Nephron (organoid): Measurements from ENCODE around the gene PTPRN2.

Experiments used
- H3K27ac Mint-ChIP-seq, 3 experiments: 2 replicates each; pipeline ENCODE4 v1.8.0; 2020; ENCODE audit warnings: mixed read lengths in 3 of 3, mild to moderate bottlenecking in 2 of 3, moderate library complexity in 1 of 3
- H3K27me3 Mint-ChIP-seq: 2 replicates; pipeline ENCODE4 v1.8.0; 2021; ENCODE audit warnings: low read depth, mild to moderate bottlenecking, moderate library complexity, mixed read lengths
- H3K36me3 Mint-ChIP-seq: 2 replicates; pipeline ENCODE4 v1.8.0; 2020; ENCODE audit warnings: low read depth, mixed read lengths
- H3K4me1 Mint-ChIP-seq: 2 replicates; pipeline ENCODE4 v1.8.0; 2020; ENCODE audit warnings: mixed read lengths
- H3K4me3 Mint-ChIP-seq, 3 experiments: 2 replicates each; pipeline ENCODE4 v1.8.0; 2020; ENCODE audit warnings: mild to moderate bottlenecking in 3 of 3, mixed read lengths in 3 of 3, moderate library complexity in 2 of 3
- H3K9me3 Mint-ChIP-seq: 2 replicates; pipeline ENCODE4 v1.8.0; 2020; ENCODE audit warnings: mixed read lengths
- CTCF ChIP-seq, 3 experiments: fragments of 200-600 bp; sonication (generic); IDR thresholded peaks; one replicate each; pipeline ENCODE4 v1.5.0; 2021; ENCODE audit warnings: antibody characterized with exemption in 3 of 3; ENCODE audit not compliant: unreplicated experiment in 3 of 3

PTPRN2 gene

GRCh38 chr7:157669768-157670351 is 917.8 kb downstream of the PTPRN2 start:
- H3K4me3 Mint-ChIP-seq: no peak overlapping the region
- peaks cover 26% of the 10 kb centered on the region for H3K4me1 Mint-ChIP-seq
- peaks cover 69% of the 10 kb centered on the region for H3K27me3 Mint-ChIP-seq
- peak overlapping the region in 1 of 3 experiments; percentile 18 for H3K27ac Mint-ChIP-seq
- no peak for TF ChIP-seq CTCF (IDR thresholded peaks at IDR 0.05; ENCODE audit: unreplicated experiment in 3 of 3)
- no peaks in the 10 kb centered on the region for H3K36me3 Mint-ChIP-seq
- no peaks in the 10 kb centered on the region for H3K9me3 Mint-ChIP-seq

DNA sequence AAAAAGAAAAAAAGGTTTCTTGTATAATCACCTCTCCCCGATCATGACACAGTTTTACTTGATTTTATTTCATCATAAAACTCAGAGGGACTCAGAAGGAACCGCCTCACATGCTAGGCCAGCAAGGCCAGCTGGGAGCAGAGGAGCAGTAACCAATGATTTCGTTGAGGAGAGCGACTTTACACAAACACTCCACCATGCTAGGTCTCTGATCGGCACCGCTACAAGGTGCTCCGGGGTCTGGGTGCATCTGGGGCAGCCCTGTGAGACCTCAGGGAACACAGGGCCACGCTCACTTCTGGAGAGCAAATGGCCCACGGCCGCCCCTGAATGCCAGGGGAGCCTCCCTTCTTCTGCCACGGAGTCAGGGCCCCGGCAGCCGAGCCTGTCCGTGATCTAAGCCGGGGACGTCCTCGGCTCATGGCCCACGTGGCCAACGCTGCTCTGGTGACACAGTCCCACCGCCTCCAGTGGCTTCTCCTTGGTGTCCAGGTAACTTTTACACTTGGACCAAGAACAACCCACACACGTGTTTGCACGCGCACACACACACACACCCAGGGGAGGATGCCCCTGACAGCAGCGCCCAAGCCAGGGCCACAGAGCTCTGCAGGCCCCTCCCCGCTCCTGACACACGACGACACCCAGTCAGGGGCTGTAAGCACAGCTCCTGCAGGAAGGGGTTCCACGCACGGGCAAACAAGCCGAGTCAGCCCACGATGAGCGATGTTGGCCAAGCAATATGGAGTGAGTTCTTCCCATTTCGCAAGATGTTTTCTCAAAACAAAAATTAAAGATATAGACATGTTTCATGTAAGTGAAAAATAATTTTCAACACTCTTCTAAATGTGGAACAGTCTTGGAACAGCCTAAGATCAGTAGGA is 918.5 kb downstream of the PTPRN2 start:
- no peak overlapping the region for H3K27ac Mint-ChIP-seq
- H3K4me3 Mint-ChIP-seq: no peak overlapping the region
- no peak for TF ChIP-seq CTCF (IDR thresholded peaks at IDR 0.05; ENCODE audit: unreplicated experiment in 3 of 3)
- H3K4me1 Mint-ChIP-seq: peaks cover 29% of the 10 kb centered on the region
- no peaks in the 10 kb centered on the region for H3K9me3 Mint-ChIP-seq
- peaks cover 66% of the 10 kb centered on the region for H3K27me3 Mint-ChIP-seq
- no peaks in the 10 kb centered on the region for H3K36me3 Mint-ChIP-seq

DNA sequence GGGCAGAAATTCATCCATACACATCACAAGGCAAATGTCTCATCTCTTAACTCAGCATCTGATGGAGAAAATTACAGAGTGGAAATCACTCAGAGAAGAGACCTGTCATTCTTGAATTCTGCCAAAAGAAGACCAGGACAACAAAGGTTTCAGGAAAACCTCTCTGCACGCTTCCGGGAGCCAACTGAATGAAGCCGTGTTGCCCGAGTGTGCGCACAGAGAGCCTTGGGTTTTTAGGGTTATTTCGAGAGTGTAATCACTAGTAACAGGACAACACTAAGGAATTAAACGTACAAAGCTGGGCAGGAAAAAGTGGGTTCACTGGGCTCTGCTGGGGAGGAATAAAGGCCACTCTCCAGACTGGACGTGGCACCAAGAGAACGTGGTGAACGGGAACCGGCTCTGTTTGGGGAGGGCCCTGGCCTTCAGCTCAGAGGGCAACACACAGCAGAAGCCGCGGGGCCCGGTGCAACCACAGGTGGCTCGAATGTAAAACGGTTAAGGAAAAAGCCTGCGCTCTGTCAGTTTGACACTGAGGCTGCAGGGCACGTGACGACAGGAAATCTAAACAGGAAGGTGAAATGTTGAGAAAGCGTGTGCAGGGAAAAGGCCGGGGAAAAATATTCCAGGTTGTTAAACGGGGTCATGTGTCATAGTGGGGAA is 919.3 kb downstream of the PTPRN2 start:
- H3K9me3 Mint-ChIP-seq: no peaks in the 10 kb centered on the region
- H3K27me3 Mint-ChIP-seq: peaks cover 59% of the 10 kb centered on the region
- H3K4me3 Mint-ChIP-seq: no peak overlapping the region
- H3K36me3 Mint-ChIP-seq: no peaks in the 10 kb centered on the region
- no peak overlapping the region for H3K27ac Mint-ChIP-seq
- no peak for TF ChIP-seq CTCF (IDR thresholded peaks at IDR 0.05; ENCODE audit: unreplicated experiment in 3 of 3)
- peaks cover 29% of the 10 kb centered on the region for H3K4me1 Mint-ChIP-seq

DNA sequence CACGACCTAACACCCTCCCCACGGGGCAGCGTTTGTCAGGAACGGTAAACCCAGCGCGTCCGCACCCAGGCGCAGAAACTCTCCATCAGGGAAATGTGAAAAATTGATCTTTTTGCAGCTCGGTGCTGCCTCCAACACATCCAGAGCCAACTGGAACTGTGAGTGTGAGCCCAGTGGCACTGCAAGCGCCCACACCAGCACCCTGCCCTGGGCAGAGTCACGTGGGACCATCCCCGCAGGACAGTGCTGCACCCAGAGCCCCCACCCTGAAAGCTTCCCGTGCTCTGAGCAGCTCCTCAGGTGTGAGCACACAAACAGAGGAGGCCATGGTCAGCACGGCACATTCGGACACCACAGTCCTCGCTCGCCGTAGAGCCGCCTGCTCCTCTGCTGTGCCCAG is 919.9 kb downstream of the PTPRN2 start:
- Mint-ChIP-seq H3K27ac (no peak overlapping the region), H3K4me3 (no peak overlapping the region), H3K4me1 (peaks cover 28% of the 10 kb centered on the region), H3K9me3 (no peaks in the 10 kb centered on the region), H3K36me3 (no peaks in the 10 kb centered on the region), H3K27me3 (peaks cover 53% of the 10 kb centered on the region)
- no peak for TF ChIP-seq CTCF (IDR thresholded peaks at IDR 0.05; ENCODE audit: unreplicated experiment in 3 of 3)

DNA sequence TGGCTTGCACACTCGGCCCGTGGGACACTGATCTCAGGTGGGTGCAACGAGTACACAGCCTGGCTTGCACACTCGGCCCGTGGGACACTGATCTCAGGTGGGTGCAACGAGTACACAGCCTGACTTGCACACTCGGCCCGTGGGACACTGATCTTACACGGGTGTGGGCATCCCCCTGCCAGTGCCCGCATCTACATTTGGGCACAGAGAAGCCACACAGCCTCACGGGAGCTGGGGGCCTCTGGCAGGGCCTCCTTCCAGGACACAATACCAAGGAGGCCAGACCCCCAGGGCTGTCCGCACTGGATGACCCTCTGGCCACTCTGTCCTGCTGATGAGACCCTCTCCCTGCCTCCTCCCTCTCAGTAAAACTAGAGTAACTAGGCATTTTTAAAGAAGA is 920.4 kb downstream of the PTPRN2 start:
- no peaks in the 10 kb centered on the region for H3K36me3 Mint-ChIP-seq
- no peaks in the 10 kb centered on the region for H3K9me3 Mint-ChIP-seq
- H3K27me3 Mint-ChIP-seq: peaks cover 49% of the 10 kb centered on the region

More for the DNA sequence above, 920.4 kb downstream of the PTPRN2 start:
- TF ChIP-seq CTCF (IDR thresholded peaks at IDR 0.05; ENCODE audit: unreplicated experiment in 3 of 3): no peak
- no peak overlapping the region for H3K27ac Mint-ChIP-seq
- H3K4me1 Mint-ChIP-seq: peaks cover 23% of the 10 kb centered on the region
- no peak overlapping the region for H3K4me3 Mint-ChIP-seq
